Measurements from ENCODE around the gene RPL13A. TPM values are rescaled to one million over a fixed set of nuclear protein-coding genes. Genes with fewer than 3 reads are reported as not detected.

The RPL13A gene
- total RNA-seq, 4 donors from 2014 or later = 1,462 to 5,863 (median 3,544) TPM

DNA sequence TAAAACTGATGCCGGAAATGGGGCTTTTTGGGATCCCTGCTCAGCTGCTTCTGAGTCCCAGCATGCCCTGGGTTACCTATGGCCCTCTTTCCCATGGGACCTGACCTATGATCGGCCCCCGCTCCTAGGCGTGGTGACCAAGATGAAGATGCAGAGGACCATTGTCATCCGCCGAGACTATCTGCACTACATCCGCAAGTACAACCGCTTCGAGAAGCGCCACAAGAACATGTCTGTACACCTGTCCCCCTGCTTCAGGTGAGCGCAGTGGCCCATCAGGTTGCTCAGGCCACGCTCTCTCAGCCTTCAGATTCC lies 10.3 kb downstream of the RPL13A start:
- no peak overlapping the region for H3K4me3 ChIP-seq
- peaks cover 7 to 14% of the 10 kb centered on the region in 2 donors for H3K4me1 ChIP-seq
- TF ChIP-seq POLR2A (IDR thresholded peaks at IDR 0.05) = no peak
- TF ChIP-seq, protein P1, sequence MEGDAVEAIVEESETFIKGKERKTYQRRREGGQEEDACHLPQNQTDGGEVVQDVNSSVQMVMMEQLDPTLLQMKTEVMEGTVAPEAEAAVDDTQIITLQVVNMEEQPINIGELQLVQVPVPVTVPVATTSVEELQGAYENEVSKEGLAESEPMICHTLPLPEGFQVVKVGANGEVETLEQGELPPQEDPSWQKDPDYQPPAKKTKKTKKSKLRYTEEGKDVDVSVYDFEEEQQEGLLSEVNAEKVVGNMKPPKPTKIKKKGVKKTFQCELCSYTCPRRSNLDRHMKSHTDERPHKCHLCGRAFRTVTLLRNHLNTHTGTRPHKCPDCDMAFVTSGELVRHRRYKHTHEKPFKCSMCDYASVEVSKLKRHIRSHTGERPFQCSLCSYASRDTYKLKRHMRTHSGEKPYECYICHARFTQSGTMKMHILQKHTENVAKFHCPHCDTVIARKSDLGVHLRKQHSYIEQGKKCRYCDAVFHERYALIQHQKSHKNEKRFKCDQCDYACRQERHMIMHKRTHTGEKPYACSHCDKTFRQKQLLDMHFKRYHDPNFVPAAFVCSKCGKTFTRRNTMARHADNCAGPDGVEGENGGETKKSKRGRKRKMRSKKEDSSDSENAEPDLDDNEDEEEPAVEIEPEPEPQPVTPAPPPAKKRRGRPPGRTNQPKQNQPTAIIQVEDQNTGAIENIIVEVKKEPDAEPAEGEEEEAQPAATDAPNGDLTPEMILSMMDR (IDR thresholded peaks at IDR 0.05) = no peak
- H3K27ac ChIP-seq = peak overlapping the region; percentile 95 to 99
- no peaks in the 10 kb centered on the region for H3K9me3 ChIP-seq
- H3K27me3 ChIP-seq = no peaks in the 10 kb centered on the region
- DNase-seq = no peak
- H3K36me3 ChIP-seq = no peaks in the 10 kb centered on the region
- intact Hi-C loops (cut with DNase I; ENCODE audit: low total_unique reads) = no loop called here

DNA sequence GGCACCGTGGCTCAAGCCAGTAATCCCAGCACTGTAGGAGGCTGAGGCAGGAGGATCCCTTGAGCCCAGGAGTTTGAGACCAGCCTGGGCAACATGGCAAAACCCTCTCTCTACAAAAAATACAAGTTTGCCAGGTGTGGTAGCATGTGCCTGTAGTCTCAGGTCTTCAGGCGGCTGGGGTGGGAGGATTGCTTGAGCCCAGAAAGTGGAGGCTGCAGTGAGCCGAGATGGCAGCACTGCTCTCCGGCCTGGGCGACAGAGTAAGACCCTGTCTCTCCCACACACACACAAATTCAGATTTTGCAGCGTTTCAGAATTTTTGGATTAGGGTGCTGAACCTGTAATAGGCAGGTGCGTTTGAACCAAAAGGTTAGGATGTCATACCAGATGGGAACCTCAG lies 11.1 kb downstream of the RPL13A start:
- peaks cover 11 to 14% of the 10 kb centered on the region in 2 donors for H3K4me1 ChIP-seq
- no peaks in the 10 kb centered on the region for H3K36me3 ChIP-seq
- H3K27me3 ChIP-seq = no peaks in the 10 kb centered on the region
- no peak for DNase-seq
- intact Hi-C loops (cut with DNase I; ENCODE audit: low total_unique reads) = no loop called here
- no peak overlapping the region for H3K27ac ChIP-seq
- no peak overlapping the region for H3K4me3 ChIP-seq
- no peaks in the 10 kb centered on the region for H3K9me3 ChIP-seq
- no peak for TF ChIP-seq POLR2A (IDR thresholded peaks at IDR 0.05)
- TF ChIP-seq, protein P1 (IDR thresholded peaks at IDR 0.05) = no peak

DNA sequence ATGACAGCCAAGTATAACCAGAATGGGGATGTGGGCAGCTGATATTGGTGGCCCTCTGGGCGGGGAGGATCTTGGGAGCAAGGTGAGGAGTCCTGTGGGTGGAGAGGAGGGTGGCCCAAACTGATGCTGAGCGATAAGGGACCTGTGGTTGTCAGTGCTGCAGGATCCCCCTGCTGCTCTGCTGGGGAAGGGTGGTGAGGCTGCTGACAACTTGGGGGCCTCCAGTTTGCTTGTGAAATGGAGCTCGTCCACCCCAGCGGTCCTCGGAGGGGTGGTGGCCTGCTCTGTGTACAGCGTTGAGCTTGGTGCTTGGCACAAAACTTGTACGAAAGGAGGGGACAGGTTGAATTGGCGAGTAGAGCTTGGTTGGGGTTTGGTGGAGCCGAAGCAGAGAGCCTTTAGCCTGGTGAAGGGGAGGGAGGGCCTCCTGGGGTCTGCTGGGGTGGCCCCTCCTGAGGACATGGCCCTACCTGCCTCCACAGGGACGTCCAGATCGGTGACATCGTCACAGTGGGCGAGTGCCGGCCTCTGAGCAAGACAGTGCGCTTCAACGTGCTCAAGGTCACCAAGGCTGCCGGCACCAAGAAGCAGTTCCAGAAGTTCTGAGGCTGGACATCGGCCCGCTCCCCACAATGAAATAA lies 11.7 kb downstream of the RPL13A start:
- TF ChIP-seq, protein P1 (IDR thresholded peaks at IDR 0.05) = no peak
- TF ChIP-seq POLR2A (IDR thresholded peaks at IDR 0.05) = no peak
- DNase-seq = no peak
- Histone ChIP-seq H3K9me3 (no peaks in the 10 kb centered on the region), H3K4me3 (no peak overlapping the region), H3K4me1 (peaks cover 11 to 14% of the 10 kb centered on the region in 2 donors), H3K27me3 (no peaks in the 10 kb centered on the region), H3K27ac (peak overlapping the region in 1 of 2 donors; percentile 80), H3K36me3 (no peaks in the 10 kb centered on the region)
- intact Hi-C loops (cut with DNase I; ENCODE audit: low total_unique reads) = no loop called here

DNA sequence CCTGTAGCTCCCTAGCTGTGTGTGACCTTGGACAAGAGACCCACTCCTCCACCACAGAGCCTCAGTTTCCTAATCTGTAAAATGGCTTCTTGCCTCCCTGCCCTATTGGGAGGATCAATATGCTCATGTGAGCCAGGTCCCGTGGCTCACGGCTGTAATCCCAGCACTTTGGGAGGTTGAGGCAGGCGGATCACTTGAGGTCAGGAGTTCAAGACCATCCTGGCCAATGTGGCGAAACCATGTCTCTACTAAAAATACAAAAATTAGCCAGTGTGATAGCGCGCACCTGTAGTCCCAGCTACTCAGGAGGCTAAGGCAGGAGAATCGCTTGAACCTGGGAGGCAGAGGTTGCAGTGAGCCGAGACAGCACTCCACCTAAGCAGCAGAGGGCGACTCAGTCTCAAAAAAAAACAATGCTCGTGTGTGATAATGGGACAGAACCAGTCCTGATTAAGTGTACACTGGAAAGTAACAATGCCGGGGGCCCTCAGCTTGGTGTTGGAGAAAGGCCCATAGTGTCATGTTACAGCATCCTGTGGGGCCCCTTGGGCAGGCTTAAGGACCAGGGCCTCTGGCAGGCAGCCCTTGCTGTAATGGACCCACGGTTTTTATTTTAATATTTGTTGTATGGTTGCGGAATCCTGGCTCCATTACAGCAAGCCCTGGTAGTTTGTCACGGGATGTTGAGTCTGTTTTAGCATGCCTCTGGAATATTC lies 15.6 kb downstream of the RPL13A start:
- peak; percentile 56 to 64 for DNase-seq
- no peak for TF ChIP-seq POLR2A (IDR thresholded peaks at IDR 0.05)
- TF ChIP-seq, protein P1 (IDR thresholded peaks at IDR 0.05) = peak; percentile 70 to 86 (median 78)
- Histone ChIP-seq H3K36me3 (no peaks in the 10 kb centered on the region), H3K4me1 (peaks cover 2 to 5% of the 10 kb centered on the region in 2 donors), H3K4me3 (no peak overlapping the region), H3K27me3 (no peaks in the 10 kb centered on the region), H3K9me3 (no peaks in the 10 kb centered on the region), H3K27ac (peak overlapping the region; percentile 18 to 65)
- intact Hi-C loops (cut with DNase I; ENCODE audit: low total_unique reads) = loop anchor here (2.0 kb wide), 1 partner anchor 46 kb away; no protein-coding TSS in a partner anchor

DNA sequence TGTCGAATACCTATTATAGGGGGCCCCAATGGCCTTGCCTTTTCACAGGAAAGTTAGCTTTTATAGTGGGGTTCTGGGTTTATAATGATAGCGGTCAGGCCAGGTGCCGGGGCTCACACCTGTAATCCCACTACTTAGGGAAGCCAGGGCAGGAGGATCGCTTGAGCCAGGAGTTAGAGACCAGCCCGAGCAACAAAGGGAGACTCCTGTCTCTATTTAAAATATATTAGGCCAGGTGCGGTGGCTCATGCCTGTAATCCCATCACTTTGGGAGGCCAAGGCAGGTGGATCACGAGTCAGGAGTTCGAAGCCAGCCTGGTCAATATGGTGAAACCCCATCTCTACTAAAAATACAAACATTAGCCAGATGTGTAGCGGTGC lies 16.2 kb downstream of the RPL13A start:
- Histone ChIP-seq H3K4me1 (peaks cover 0 to 4% of the 10 kb centered on the region in 2 donors), H3K27me3 (no peaks in the 10 kb centered on the region), H3K4me3 (no peak overlapping the region), H3K9me3 (no peaks in the 10 kb centered on the region), H3K36me3 (no peaks in the 10 kb centered on the region), H3K27ac (peak overlapping the region; percentile 18 to 65)
- DNase-seq = no peak
- intact Hi-C loops (cut with DNase I; ENCODE audit: low total_unique reads) = loop anchor here (2.0 kb wide), 1 partner anchor 45 kb away; no protein-coding TSS in a partner anchor
- no peak for TF ChIP-seq POLR2A (IDR thresholded peaks at IDR 0.05)
- TF ChIP-seq, protein P1 (IDR thresholded peaks at IDR 0.05) = no peak

Measured in uterus (tissue), 4 donors.